Muscle of arm (tissue), 12 donors: ENCODE measurements around the gene ANKRD16. TPM values are rescaled to one million over a fixed set of nuclear protein-coding genes. Genes with fewer than 3 reads are reported as not detected.

Source experiments
- polyA plus RNA-seq, 12 donors: library from polyadenylated mRNA; unstranded; fragments of 120-200 nt; gene quantifications; one replicate each; pipeline ENCODE4 v1.2.1, GENCODE V29; 2013; ENCODE audit not compliant: insufficient read length in 12 of 12

ANKRD16 gene
- polyA plus RNA-seq, 12 donors = 5.1 to 7.3 (median 6.2) TPM; not detected in 2

Other genes with a start within 250 kb of the ANKRD16 start
- 10 to 100 TPM in 8 of 12 donors, 1 to 10 TPM in 3, not detected in 1; 8.0 to 14.6 (median 11.0) TPM for gene ASB13, start 223.3 kb downstream of the ANKRD16 start, polyA plus RNA-seq
- gene TASOR2, start 205.1 kb downstream of the ANKRD16 start, polyA plus RNA-seq = 10 to 100 TPM in 11 of 12 donors, not detected in 1; 29.1 to 40.6 (median 34.2) TPM
- gene GDI2, start 76.5 kb downstream of the ANKRD16 start, polyA plus RNA-seq = 100 to 1,000 TPM in 11 of 12 donors, not detected in 1; 169 to 335 (median 292) TPM
- gene FBH1, start 350 bp upstream of the ANKRD16 start, polyA plus RNA-seq = 10 to 100 TPM in 11 of 12 donors, not detected in 1; 37.5 to 69.3 (median 49.0) TPM
- 1 to 10 TPM in 10 of 12 donors, not detected in 2; 1.2 to 3.8 (median 2.0) TPM for gene IL15RA, start 87.7 kb upstream of the ANKRD16 start, polyA plus RNA-seq
- gene IL2RA, start 172.5 kb upstream of the ANKRD16 start, polyA plus RNA-seq = 1 to 10 TPM in 1 of 12 donors, under 1 TPM in 2, not detected in 9; 0.49 to 3.4 (median 0.49) TPM
- 100 to 1,000 TPM in 8 of 12 donors, 10 to 100 TPM in 4; 83.1 to 835 (median 111) TPM for gene RBM17, start 199.1 kb upstream of the ANKRD16 start, polyA plus RNA-seq